Caco-2 (cell line): Measurements from ENCODE around the gene ADAMTS9. TPM values are rescaled to one million over a fixed set of nuclear protein-coding genes. Genes with fewer than 3 reads are reported as not detected.

Experiments used
- BruUV-seq: library from RNA; stranded (reverse); fragments of 400-500 nt; replicated peaks from 2 replicates; lab custom pipeline; 2021; lab: Mats Ljungman, UMichigan
- CTCF ChIA-PET: fragments of 300-600 bp; sonication (Branson Sonifier 250); formaldehyde crosslinking; loops from one replicate; lab custom pipeline; 2022; ENCODE audit warnings: antibody characterized with exemption; lab: Charles Lee
- POLR2A ChIA-PET: fragments of 300-600 bp; sonication (Branson Sonifier 250); formaldehyde crosslinking; loops from one replicate; lab custom pipeline; 2022; ENCODE audit warnings: antibody characterized with exemption; lab: Charles Lee
- DNase-seq, 2 experiments: peaks; one replicate each; pipeline versions ENCODE4 v3.0.0 to v3.0.0-alpha.2; 2020 to 2022
- H3K27me3 ChIP-seq: replicated peaks from 2 replicates; pipeline ENCODE4 v1.6.0; 2011; ENCODE audit warnings: low read length; ENCODE audit not compliant: control insufficient read depth, insufficient read depth
- H3K36me3 ChIP-seq: 2 replicates; pipeline ENCODE4 v1.5.1; 2011; ENCODE audit warnings: low read length; ENCODE audit not compliant: control insufficient read depth, insufficient read depth
- H3K4me1 ChIP-seq: fragments of 250-450 bp; sonication (Bioruptor Pico); 2 replicates; pipeline ENCODE4 v1.5.1; 2020; ENCODE audit warnings: mild to moderate bottlenecking
- H3K4me3 ChIP-seq: 2 replicates; pipeline ENCODE4 v1.5.1; 2011; ENCODE audit warnings: low read depth, mild to moderate bottlenecking, control low read depth, low read length
- H3K9me3 ChIP-seq: fragments of 250-450 bp; sonication (Bioruptor Pico); 2 replicates; pipeline ENCODE4 v1.5.1; 2020; ENCODE audit warnings: mild to moderate bottlenecking, moderate library complexity
- H3K27ac Mint-ChIP-seq: one replicate; pipeline ENCODE4 v1.8.0; 2022; ENCODE audit warnings: mixed read lengths; ENCODE audit not compliant: unreplicated experiment
- H3K27me3 Mint-ChIP-seq: one replicate; pipeline ENCODE4 v1.8.0; 2022; ENCODE audit warnings: mixed read lengths; ENCODE audit not compliant: insufficient read depth, unreplicated experiment
- H3K36me3 Mint-ChIP-seq: one replicate; pipeline ENCODE4 v1.8.0; 2022; ENCODE audit warnings: mild to moderate bottlenecking, mixed read lengths; ENCODE audit not compliant: insufficient read depth, unreplicated experiment
- H3K4me1 Mint-ChIP-seq: one replicate; pipeline ENCODE4 v1.8.0; 2022; ENCODE audit warnings: low read depth, mixed read lengths; ENCODE audit not compliant: unreplicated experiment
- H3K4me3 Mint-ChIP-seq: one replicate; pipeline ENCODE4 v1.8.0; 2022; ENCODE audit warnings: mild to moderate bottlenecking, moderate library complexity, mixed read lengths; ENCODE audit not compliant: unreplicated experiment
- H3K9me3 Mint-ChIP-seq: one replicate; pipeline ENCODE4 v1.8.0; 2022; ENCODE audit warnings: mixed read lengths; ENCODE audit not compliant: unreplicated experiment
- CTCF ChIP-seq, 2 experiments: fragments of 200-600 bp in 1 of 2; IDR thresholded peaks; 1 replicate in 1 of 2; 2 replicates in 1 of 2; pipeline versions ENCODE4 v1.5.1 to v1.8.0; 2011 to 2022; ENCODE audit warnings: antibody characterized with exemption in 1 of 2, control low read depth in 1 of 2, inconsistent platforms in 1 of 2, low read depth in 1 of 2, low read length in 1 of 2, mild to moderate bottlenecking in 1 of 2, moderate library complexity in 1 of 2; ENCODE audit not compliant: insufficient read depth in 1 of 2, severe bottlenecking in 1 of 2, unreplicated experiment in 1 of 2
- intact Hi-C: fragments of 100-400 bp; cut with micrococcal nuclease; formaldehyde crosslinking; loops from one replicate; pipeline ENCODE4 v1.10.0; 2022; ENCODE audit not compliant: unreplicated experiment
- total RNA-seq: library from RNA; stranded (reverse); gene quantifications from 2 replicates; pipeline ENCODE4 v1.2.3, GENCODE V29; 2022

Gene ADAMTS9
- total RNA-seq, 1 experiment from 2014 or later = 4.0 TPM

DNA sequence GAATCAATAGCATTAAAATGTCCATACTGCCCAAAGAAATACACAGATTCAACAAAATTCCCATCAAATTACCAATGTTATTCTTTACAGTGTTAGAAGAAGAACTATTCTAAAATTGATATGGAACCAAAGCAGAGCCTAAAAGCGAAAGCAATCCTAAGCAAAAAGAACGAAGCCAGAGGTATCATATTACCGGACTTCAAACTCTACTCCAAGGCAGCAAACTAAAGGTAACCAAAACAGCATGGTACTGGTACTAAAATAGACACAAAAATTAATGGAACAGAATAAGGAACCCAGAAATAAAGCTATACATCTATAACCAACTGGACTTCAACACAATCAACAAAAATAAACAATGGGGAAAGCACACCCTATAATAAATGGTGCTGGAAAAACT, 167.5 kb downstream of the ADAMTS9 start:
- Histone ChIP-seq H3K9me3 (0 out of 2 replicates have a peak, but pooled peaks cover 7% of the 10 kb centered on the region), H3K36me3 (no peaks in the 10 kb centered on the region; the same call in 1 of the 2 replicates), H3K4me3 (no peak overlapping the region), H3K4me1 (no peaks in the 10 kb centered on the region), H3K27me3 (no peaks in the 10 kb centered on the region)
- intact Hi-C loops = no loop called here
- Mint-ChIP-seq H3K4me1 (no peaks in the 10 kb centered on the region), H3K27ac (no peak overlapping the region), H3K36me3 (peaks cover 6% of the 10 kb centered on the region), H3K27me3 (no peaks in the 10 kb centered on the region), H3K9me3 (peaks cover 26% of the 10 kb centered on the region), H3K4me3 (no peak overlapping the region)
- no peak for TF ChIP-seq CTCF (IDR thresholded peaks at IDR 0.05; ENCODE audit: insufficient read depth in 1 of 2, low read depth in 1 of 2, low read length in 1 of 2, severe bottlenecking in 1 of 2, unreplicated experiment in 1 of 2)
- no peak for DNase-seq
- BruUV-seq = no TSS peak
- CTCF ChIA-PET = no interaction called here
- POLR2A ChIA-PET = no interaction called here

DNA sequence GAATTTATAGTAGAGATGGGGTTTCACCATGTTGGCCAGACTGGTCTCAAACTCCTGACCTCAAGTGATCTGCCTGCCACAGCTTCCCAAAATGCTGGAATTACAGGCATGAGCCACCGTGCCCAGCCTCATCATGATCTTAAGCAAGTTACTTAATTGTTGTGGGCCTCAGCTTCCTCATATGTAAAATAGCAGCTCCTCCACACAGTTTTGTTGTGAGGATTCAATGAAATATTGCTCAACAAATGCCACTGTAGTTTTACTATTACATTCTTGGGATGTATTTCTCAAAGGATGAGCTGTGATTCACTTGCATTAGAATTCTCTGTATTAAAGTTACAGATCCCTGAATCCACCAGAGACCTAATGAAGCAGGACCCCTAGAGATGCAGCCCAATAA, 168.8 kb downstream of the ADAMTS9 start:
- intact Hi-C loops = no loop called here
- H3K36me3 ChIP-seq = no peaks in the 10 kb centered on the region; the same call in 1 of the 2 replicates
- no peaks in the 10 kb centered on the region for H3K4me1 ChIP-seq
- Mint-ChIP-seq H3K27me3 (no peaks in the 10 kb centered on the region), H3K4me3 (no peak overlapping the region), H3K36me3 (peaks cover 6% of the 10 kb centered on the region), H3K9me3 (peaks cover 16% of the 10 kb centered on the region), H3K4me1 (no peaks in the 10 kb centered on the region), H3K27ac (no peak overlapping the region)
- POLR2A ChIA-PET = no interaction called here
- no peak for DNase-seq
- no peak for TF ChIP-seq CTCF (IDR thresholded peaks at IDR 0.05; ENCODE audit: insufficient read depth in 1 of 2, low read depth in 1 of 2, low read length in 1 of 2, severe bottlenecking in 1 of 2, unreplicated experiment in 1 of 2)
- H3K27me3 ChIP-seq = no peaks in the 10 kb centered on the region
- CTCF ChIA-PET = no interaction called here
- no TSS peak for BruUV-seq
- no peak overlapping the region for H3K4me3 ChIP-seq
- H3K9me3 ChIP-seq = 0 out of 2 replicates have a peak, but pooled peaks cover 7% of the 10 kb centered on the region

- no peak overlapping the region for H3K4me3 Mint-ChIP-seq
- no TSS peak for BruUV-seq
- TF ChIP-seq CTCF (IDR thresholded peaks at IDR 0.05; ENCODE audit: insufficient read depth in 1 of 2, low read depth in 1 of 2, low read length in 1 of 2, severe bottlenecking in 1 of 2, unreplicated experiment in 1 of 2) = no peak
- POLR2A ChIA-PET = no interaction called here
- H3K36me3 Mint-ChIP-seq = peaks cover 6% of the 10 kb centered on the region
- no peaks in the 10 kb centered on the region for H3K27me3 Mint-ChIP-seq
- H3K4me1 Mint-ChIP-seq = no peaks in the 10 kb centered on the region
- Histone ChIP-seq H3K9me3 (0 out of 2 replicates have a peak, but pooled peaks cover 7% of the 10 kb centered on the region), H3K27me3 (no peaks in the 10 kb centered on the region), H3K36me3 (no peaks in the 10 kb centered on the region; the same call in 1 of the 2 replicates), H3K4me1 (no peaks in the 10 kb centered on the region), H3K4me3 (no peak overlapping the region)
- intact Hi-C loops = no loop called here
- H3K27ac Mint-ChIP-seq = no peak overlapping the region
- CTCF ChIA-PET = no interaction called here
- H3K9me3 Mint-ChIP-seq = peaks cover 14% of the 10 kb centered on the region
- DNase-seq = no peak
Measured at GRCh38 chr3:64518496-64518895, 169.3 kb downstream of the ADAMTS9 start.
